HG03565 (cell line): Measurements from ENCODE around the gene TBL1XR1.

Source experiments
- ATAC-seq: cut with Tn5 transposase; IDR thresholded peaks from one replicate; pipeline ENCODE4 v1.9.1; 2021; ENCODE audit warnings: mild to moderate bottlenecking, moderate library complexity; ENCODE audit not compliant: unreplicated experiment

TBL1XR1 gene

GRCh38 chr3:177110895-177111294, 86.4 kb downstream of the TBL1XR1 start:
- no peak for ATAC-seq

GRCh38 chr3:177110386-177110785, 86.9 kb downstream of the TBL1XR1 start:
- ATAC-seq: no peak

- ATAC-seq: no peak
Measured at GRCh38 chr3:177109688-177110330, 87.5 kb downstream of the TBL1XR1 start.

- ATAC-seq: no peak
Measured at GRCh38 chr3:177108648-177109047, 88.6 kb downstream of the TBL1XR1 start.

- no peak for ATAC-seq
Measured at GRCh38 chr3:177107461-177108239, 89.6 kb downstream of the TBL1XR1 start.

- ATAC-seq: no peak
Measured at GRCh38 chr3:177106594-177106993, 90.7 kb downstream of the TBL1XR1 start.

- ATAC-seq: no peak
Measured at GRCh38 chr3:177106184-177106583, 91.1 kb downstream of the TBL1XR1 start.

- no peak for ATAC-seq
Measured at GRCh38 chr3:177105623-177106022, 91.7 kb downstream of the TBL1XR1 start.

GRCh38 chr3:177104299-177104992, 92.8 kb downstream of the TBL1XR1 start:
- no peak for ATAC-seq

GRCh38 chr3:177102553-177102952, 94.7 kb downstream of the TBL1XR1 start:
- ATAC-seq: no peak

- ATAC-seq: no peak
Measured at GRCh38 chr3:177098551-177098950, 98.7 kb downstream of the TBL1XR1 start.

GRCh38 chr3:177096615-177097014, 100.7 kb downstream of the TBL1XR1 start:
- ATAC-seq: no peak

GRCh38 chr3:177093966-177094365, 103.3 kb downstream of the TBL1XR1 start:
- no peak for ATAC-seq

GRCh38 chr3:177089901-177090300, 107.4 kb downstream of the TBL1XR1 start:
- ATAC-seq: no peak

- ATAC-seq: no peak
Measured at GRCh38 chr3:177089110-177089509, 108.2 kb downstream of the TBL1XR1 start.

GRCh38 chr3:177085794-177086193, 111.5 kb downstream of the TBL1XR1 start:
- ATAC-seq: no peak

- ATAC-seq: no peak
Measured at GRCh38 chr3:177084616-177085015, 112.7 kb downstream of the TBL1XR1 start.

- no peak for ATAC-seq
Measured at GRCh38 chr3:177080122-177080521, 117.2 kb downstream of the TBL1XR1 start.

- no peak for ATAC-seq
Measured at GRCh38 chr3:177079684-177080083, 117.6 kb downstream of the TBL1XR1 start.

GRCh38 chr3:177071496-177072156, 125.7 kb downstream of the TBL1XR1 start:
- no peak for ATAC-seq
